Adrenal gland (tissue), 12 donors: ENCODE data around the gene REST. TPM values are rescaled to one million over a fixed set of nuclear protein-coding genes. Genes with fewer than 3 reads are reported as not detected.

Source experiments
- DNase-seq, 7 donors: peaks; one replicate each; pipeline ENCODE4 v3.0.0-alpha.2; 2019 to 2020
- H3K27ac ChIP-seq, 5 donors: fragments of 200-600 bp; sonication (generic) in 4 of 5; 1 replicate in 3 of 5; 2 replicates in 2 of 5; pipeline versions ENCODE4 v1.5.1 to v1.8.0; 2016 to 2020; ENCODE audit warnings: mild to moderate bottlenecking in 1 of 5
- H3K27me3 ChIP-seq: fragments of 200-600 bp; 2 replicates; pipeline ENCODE4 v1.8.0; 2021
- H3K36me3 ChIP-seq, 2 donors: fragments of 200-600 bp; replicated peaks in 1 of 2; 1 replicate in 1 of 2; 2 replicates in 1 of 2; pipeline versions ENCODE4 v1.5.1 to v1.8.0; 2018 to 2022
- H3K4me1 ChIP-seq, 2 donors: fragments of 200-600 bp; replicated peaks in 1 of 2; 1 replicate in 1 of 2; 2 replicates in 1 of 2; pipeline versions ENCODE4 v1.5.1 to v1.8.0; 2018 to 2021
- H3K4me3 ChIP-seq, 4 donors: fragments of 200-600 bp; sonication (generic) in 3 of 4; one replicate each; pipeline ENCODE4 v1.5.1; 2016 to 2018
- H3K9me3 ChIP-seq, 3 donors: fragments of 200-600 bp; sonication (generic) in 1 of 3; replicated peaks in 1 of 3; 1 replicate in 2 of 3; 2 replicates in 1 of 3; pipeline versions ENCODE4 v1.5.1 to v1.8.0; 2016 to 2021
- POLR2A ChIP-seq, 2 donors: fragments of 450-650 bp; IDR thresholded peaks; one replicate each; pipeline ENCODE4 v1.6.1; 2017; ENCODE audit warnings: antibody characterized with exemption in 2 of 2, mild to moderate bottlenecking in 2 of 2, moderate library complexity in 1 of 2
- WGBS, 4 donors: extraction: QIAGEN DNeasy Blood & Tissue Kit in 2 of 4; methylation state at CpG; one replicate each; pipeline versions ENCODE4 v1.1.5 to v1.1.7; 2013 to 2017; 5-methylcytosine and 5-hydroxymethylcytosine counted together
- intact Hi-C, 2 donors: fragments of 100-400 bp; cut with DNase I; formaldehyde crosslinking; loops; one replicate each; pipeline versions ENCODE4 v1.14.1 to v1.15.0; 2022 to 2023
- polyA plus RNA-seq, 3 donors: library from polyadenylated mRNA; stranded (reverse); fragments of 200-250 nt in 2 of 3; fragments of 350-450 nt in 1 of 3; fragmentation: Illumina TruSeq in 1 of 3; extraction: RNeasy Lipid Tissue Mini Kit (QIAGEN cat#74804) in 1 of 3; gene quantifications; one replicate each; pipeline ENCODE4 v1.2.3, GENCODE V29; 2013 to 2014
- small RNA-seq, 2 donors: library from RNA; depleted of rRNA; stranded (forward); fragments of <200 nt; gene quantifications; one replicate each; pipeline ENCODE3, GENCODE V24; 2016
- total RNA-seq, 9 donors: library from RNA; depleted of rRNA in 4 of 9; stranded (reverse); fragments of >200 nt in 4 of 9; fragments of 120-200 nt in 1 of 9; fragmentation: NEBNext Ultra II Directional in 1 of 9; extraction: Animal tissue kit (Norgen Biotek cat#: 25700) in 1 of 9; gene quantifications; one replicate each; pipeline versions ENCODE4 v1.1.0 to v1.2.4, GENCODE V29; 2013 to 2023
- TF ChIP-seq, protein P1 (sequence below), 6 experiments: fragments of 450-650 bp in 4 of 6; fragments of 200-600 bp in 2 of 6; sonication (generic) in 1 of 6; IDR thresholded peaks; 1 replicate in 5 of 6; 2 replicates in 1 of 6; pipeline versions ENCODE4 v1.5.1 to v1.8.0; 2016 to 2021; ENCODE audit warnings: antibody characterized with exemption in 6 of 6, mild to moderate bottlenecking in 2 of 6, moderate library complexity in 1 of 6
- donor health status: healthy with polysubstance abuse.
- donor health status: Bipolar disorder and iron deficiency.
- donor health status: DM: yes; HTN: yes; CAD: no.
- donor health status: DM: no; HTN: no; CAD: no.
- donor health status: DM: no; HTN: no; CAD: no.
- donor health status: DM: yes; HTN: yes; CAD: no.

Gene REST
- total and polyA plus RNA-seq, 12 donors: 3.3 to 42.3 (median 23.8) TPM

DNA sequence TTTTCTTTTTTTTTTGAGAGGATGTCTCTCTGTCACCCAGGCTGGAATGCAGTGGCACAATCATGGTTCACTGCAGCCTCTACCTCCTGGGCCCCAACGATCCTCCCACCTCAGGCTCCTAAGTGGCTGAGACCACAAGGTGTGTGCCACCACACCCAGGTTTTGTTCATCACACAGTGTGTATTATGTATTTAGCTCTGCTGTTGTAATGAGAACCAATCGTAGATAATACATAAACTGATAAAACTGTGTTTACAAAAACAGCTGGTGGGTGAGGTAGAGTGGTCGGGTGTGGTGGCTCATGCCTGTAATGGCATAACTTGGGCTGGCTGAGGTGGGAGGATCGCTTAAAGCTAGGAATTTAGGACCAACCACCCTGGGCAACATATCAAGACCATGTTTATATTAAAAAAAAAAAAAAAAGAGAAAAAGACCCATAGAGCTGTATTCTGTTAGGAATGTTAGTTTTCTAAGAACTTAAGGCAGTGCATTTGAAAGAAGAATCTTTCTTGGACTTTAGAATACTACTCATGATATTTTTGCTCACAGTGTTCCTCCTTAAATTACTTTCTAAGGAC is 105.9 kb downstream of the REST start:
- peaks cover 0 to 81% of the 10 kb centered on the region in 2 donors for H3K36me3 ChIP-seq
- no peak for DNase-seq
- WGBS, 4 donors: 86 to 96% (median 91%) methylated on average over 4 of the region's 4 CpGs

More for the DNA sequence above, 105.9 kb downstream of the REST start:
- Histone ChIP-seq H3K27ac (no peak overlapping the region), H3K27me3 (no peaks in the 10 kb centered on the region), H3K4me1 (no peaks in the 10 kb centered on the region), H3K4me3 (no peak overlapping the region), H3K9me3 (no peaks in the 10 kb centered on the region)
- intact Hi-C loops: no loop called here
- TF ChIP-seq, protein P1, sequence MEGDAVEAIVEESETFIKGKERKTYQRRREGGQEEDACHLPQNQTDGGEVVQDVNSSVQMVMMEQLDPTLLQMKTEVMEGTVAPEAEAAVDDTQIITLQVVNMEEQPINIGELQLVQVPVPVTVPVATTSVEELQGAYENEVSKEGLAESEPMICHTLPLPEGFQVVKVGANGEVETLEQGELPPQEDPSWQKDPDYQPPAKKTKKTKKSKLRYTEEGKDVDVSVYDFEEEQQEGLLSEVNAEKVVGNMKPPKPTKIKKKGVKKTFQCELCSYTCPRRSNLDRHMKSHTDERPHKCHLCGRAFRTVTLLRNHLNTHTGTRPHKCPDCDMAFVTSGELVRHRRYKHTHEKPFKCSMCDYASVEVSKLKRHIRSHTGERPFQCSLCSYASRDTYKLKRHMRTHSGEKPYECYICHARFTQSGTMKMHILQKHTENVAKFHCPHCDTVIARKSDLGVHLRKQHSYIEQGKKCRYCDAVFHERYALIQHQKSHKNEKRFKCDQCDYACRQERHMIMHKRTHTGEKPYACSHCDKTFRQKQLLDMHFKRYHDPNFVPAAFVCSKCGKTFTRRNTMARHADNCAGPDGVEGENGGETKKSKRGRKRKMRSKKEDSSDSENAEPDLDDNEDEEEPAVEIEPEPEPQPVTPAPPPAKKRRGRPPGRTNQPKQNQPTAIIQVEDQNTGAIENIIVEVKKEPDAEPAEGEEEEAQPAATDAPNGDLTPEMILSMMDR (IDR thresholded peaks at IDR 0.05): no peak
- TF ChIP-seq POLR2A (IDR thresholded peaks at IDR 0.05): no peak

Small RNA genes within 50 kb of the gene (small RNA-seq; reads per million reads assigned to genes)
- gene RNU6-998P: 0 reads per million in 2 donors

Other genes starting within 250 kb of the REST start
- 10 to 100 TPM in 7 of 9 donors, 1 to 10 TPM in 2; 6.4 to 78.5 (median 21.6) TPM for gene HOPX, start 226.6 kb upstream of the REST start, total RNA-seq
- gene HOPX, start 226.6 kb upstream of the REST start, polyA plus RNA-seq: 10 to 100 TPM; 26.5 to 79.5 (median 31.2) TPM
- 1 to 10 TPM in 1 of 9 donors, not detected in 8; 1.4 TPM for gene SPINK2, start 86.2 kb upstream of the REST start, total RNA-seq
- gene SPINK2, start 86.2 kb upstream of the REST start, polyA plus RNA-seq: not detected
- 10 to 100 TPM in 8 of 9 donors, 1 to 10 TPM in 1; 9.1 to 30.0 (median 22.1) TPM for gene NOA1, start 69.7 kb downstream of the REST start, total RNA-seq
- gene NOA1, start 69.7 kb downstream of the REST start, polyA plus RNA-seq: 1 to 10 TPM; 3.5 to 8.7 (median 5.2) TPM
- gene POLR2B, start 71.0 kb downstream of the REST start, total RNA-seq: 100 to 1,000 TPM in 1 of 9 donors, 10 to 100 TPM in 8; 49.1 to 126 (median 77.6) TPM
- gene POLR2B, start 71.0 kb downstream of the REST start, polyA plus RNA-seq: 100 to 1,000 TPM in 1 of 3 donors, 10 to 100 TPM in 2; 21.2 to 114 (median 31.8) TPM
- gene IGFBP7, start 202.5 kb downstream of the REST start, total RNA-seq: 1,000 to 10,000 TPM in 4 of 9 donors, 100 to 1,000 TPM in 4, 10 to 100 TPM in 1; 98.9 to 1,971 (median 567) TPM
- gene IGFBP7, start 202.5 kb downstream of the REST start, polyA plus RNA-seq: 100 to 1,000 TPM; 454 to 564 (median 512) TPM